Dedifferentiated amniotic fluid mesenchymal stem cell (primary cell): ENCODE data around the gene SLC6A1.

Source experiments
- DNase-seq: peaks from one replicate; pipeline ENCODE4 v3.0.0-alpha.2; 2016; ENCODE audit errors: extremely low spot score

SLC6A1 gene

DNA sequence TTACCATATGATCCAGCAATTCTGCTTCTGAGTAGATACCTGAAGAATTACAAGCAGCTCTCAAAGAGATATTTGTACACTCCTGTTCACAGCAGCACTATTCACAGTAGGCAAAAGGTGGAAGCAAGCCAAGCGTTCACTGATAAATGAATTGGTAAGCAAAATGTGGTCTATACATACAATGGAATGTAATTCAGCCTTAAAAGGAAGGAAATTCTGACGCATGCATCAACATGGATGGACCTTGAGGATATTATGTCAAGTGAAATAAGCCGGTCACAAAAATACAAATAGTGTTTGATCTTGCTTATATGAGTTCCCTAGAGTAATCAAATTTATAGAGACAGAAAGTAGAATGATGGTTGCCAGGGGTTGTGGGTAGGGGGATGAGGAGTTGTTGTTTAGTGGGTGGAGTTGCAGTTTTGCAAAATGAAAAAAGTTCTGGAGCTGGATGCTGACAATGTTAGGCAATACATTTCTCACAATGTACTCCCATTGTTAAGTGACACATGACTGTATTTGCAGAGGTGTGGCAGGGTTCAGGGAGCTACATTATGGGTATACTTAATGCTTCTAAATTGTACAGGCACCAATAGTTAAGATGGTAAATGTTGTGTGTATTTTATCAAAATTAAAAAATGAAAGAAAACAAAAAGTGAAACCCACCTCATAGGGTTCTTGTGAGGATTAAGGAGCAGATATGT lies 26.7 kb downstream of the SLC6A1 start:
- DNase-seq: no peak

GRCh38 chr3:11020764-11021163 lies 28.2 kb downstream of the SLC6A1 start:
- no peak for DNase-seq

DNA sequence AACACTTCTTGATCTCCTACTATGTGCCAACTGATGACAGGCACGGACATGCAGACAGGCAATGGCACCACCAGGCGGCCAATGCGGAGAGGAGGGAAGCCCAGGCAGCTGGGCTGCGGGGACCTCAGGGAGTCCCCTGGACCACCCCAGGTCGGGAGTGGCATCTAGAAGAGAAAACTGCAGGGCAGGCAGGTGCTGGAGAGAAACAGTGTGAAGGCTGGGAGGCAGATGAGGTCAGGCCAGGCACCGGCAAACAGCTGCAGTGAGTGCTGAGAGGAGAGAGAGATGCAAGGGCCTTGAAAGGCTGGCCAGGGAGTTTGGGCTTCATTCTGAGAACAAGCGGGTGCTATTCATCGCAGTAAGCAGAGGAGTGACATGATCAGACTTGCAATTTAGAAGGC lies 29.1 kb downstream of the SLC6A1 start:
- DNase-seq: no peak

DNA sequence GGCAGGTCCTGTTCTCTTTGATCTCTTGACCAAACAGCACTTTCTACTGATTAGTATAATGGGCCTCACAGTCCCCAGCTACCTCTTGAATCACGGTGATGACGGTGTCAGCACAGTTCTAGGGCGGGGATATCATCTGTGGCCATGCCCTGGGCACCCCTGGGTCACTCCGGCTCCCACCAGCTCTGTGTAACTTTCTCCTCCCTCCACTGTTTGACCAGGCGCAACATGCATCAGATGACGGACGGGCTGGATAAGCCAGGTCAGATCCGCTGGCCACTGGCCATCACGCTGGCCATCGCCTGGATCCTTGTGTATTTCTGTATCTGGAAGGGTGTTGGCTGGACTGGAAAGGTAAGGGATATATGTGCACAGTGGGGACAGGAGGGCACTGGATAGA lies 29.6 kb downstream of the SLC6A1 start:
- DNase-seq: no peak

- no peak for DNase-seq
Measured at GRCh38 chr3:11024181-11024580, 31.6 kb downstream of the SLC6A1 start.

DNA sequence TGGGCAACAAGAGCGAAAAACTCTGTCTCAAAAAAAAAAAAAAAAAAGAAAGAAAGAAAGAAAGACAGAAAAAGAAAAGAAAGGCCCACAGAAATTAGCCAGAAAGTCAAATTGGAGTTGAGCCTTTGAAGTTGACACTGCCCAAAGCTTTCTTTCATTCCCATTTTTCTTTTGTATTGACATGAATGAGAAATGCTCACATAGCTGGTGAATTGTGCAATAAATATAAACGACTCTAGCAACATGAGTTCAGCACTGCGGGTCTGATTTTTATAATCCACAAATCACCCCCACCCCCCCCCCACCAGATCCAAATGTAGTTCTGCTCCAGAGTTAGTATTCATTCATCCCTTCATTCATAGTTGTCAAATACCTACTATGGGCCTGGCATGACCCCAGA lies 37.4 kb downstream of the SLC6A1 start:
- no peak for DNase-seq

DNA sequence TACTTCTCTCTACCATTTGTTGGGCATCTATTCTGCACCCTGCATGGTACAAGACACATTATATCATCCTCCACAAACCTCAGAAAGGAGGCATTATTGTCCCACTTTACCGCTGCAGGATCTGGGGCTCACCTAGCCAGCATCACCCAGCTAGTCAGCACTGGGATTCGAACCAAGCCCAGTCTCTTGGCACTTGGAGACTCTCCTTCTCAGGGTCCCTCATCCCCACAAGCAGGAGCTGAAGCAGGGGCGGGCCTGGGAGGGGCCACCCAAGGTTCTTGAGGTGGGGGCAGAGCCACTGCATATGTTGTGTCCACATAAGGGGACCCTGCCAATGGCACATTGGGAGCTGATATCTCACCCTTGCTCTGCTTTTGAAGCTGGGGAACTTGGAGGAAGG lies 41.3 kb downstream of the SLC6A1 start:
- no peak for DNase-seq

DNA sequence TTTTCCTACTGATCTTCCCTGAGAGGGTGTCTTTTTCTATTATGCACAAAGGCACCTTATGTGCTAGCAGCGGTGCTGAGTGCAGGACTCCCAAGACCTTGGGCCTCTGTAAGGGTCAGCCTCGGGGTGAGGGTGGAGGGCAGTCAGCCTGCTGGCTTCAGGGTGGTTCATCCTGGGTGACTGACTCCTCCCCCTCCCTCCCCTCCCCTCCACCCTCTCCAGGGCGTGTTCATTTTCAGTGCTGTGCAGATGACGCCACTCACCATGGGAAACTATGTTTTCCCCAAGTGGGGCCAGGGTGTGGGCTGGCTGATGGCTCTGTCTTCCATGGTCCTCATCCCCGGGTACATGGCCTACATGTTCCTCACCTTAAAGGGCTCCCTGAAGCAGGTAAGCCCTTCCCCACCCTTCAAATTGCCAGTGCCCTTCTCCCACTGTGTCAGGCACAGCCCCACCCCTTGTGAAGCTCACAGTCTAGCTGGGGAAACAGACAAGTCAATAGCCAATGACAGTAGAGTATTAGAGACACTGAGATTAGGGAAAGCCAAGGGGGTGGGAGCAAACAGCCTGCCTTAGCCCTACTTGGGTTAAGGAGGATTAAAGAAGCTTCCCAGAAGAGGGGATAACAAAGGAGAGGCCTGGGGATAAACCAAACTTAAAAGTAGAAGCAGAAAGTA lies 41.9 kb downstream of the SLC6A1 start:
- DNase-seq: no peak

DNA sequence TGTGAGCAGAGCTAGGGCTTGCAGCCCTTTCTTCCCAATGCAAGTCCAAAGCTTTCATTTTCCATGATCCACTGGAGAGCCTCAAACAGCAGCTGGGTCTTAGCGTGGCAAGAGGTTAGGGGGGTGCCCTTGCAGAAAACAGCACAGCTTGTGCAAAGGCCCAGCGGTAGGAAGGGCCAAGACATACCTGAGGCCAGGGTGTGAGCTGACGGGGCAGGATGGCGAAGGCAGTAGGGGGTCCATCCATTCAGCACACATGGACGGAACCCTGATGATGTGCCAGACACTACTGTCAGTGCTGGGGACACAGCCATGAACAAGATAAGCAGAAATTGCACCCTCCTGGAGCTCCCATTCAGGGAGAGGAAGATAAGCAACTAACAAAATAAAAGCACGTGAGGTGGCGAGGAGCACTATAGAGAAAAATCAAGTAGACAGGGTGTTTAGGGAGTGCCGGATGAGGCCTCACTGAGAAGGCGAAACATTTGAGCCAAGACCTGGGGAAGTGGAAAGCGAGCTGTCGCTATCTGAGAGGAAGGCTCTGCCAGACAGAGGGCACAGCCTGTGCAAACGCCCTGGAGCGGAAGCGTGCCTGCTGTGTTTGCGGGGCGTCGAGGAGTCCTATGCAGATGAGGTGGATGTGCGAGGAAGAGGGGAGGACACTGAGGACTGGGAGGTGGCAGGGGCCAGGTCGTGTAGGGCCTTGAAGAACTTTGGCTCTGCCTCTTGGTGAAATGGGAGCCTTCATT lies 43.4 kb downstream of the SLC6A1 start:
- no peak for DNase-seq

DNA sequence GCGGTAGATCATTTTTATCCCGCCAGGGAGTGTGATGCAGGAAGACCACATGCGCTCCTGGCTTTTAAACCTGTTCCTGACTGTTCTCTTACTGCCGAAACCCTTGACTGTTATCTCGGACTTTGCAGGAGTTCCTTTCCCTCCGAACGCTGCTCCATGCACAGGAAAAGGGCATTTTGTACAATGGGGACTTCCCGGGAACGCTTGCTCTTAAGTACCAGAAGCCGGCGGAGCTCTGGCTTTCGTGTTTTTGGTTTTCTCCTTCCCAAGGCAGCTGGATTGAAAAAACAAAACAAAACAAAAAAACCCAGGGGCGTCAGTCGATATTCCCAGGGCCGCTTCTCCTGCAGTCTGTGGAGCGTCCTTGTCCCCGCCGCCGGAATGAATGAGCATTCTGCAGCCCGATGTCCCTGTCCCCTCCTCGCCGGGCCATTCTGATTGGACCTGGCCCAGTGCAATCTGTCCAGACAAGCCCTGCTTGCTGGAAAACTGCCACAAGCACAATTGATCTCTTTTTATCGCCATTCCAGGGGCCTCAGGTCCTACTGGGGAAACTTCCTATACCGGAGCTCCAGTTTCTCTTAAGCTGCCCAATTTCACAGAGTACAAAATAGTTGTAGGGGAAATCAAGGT lies 44.8 kb downstream of the SLC6A1 start:
- no peak for DNase-seq

GRCh38 chr3:11037976-11038375 lies 45.4 kb downstream of the SLC6A1 start:
- no peak for DNase-seq

- no peak for DNase-seq
Measured at GRCh38 chr3:11045536-11045935, 53.0 kb downstream of the SLC6A1 start.

- DNase-seq: no peak
Measured at GRCh38 chr3:11047500-11047899, 55.0 kb downstream of the SLC6A1 start.

GRCh38 chr3:11050666-11051323 lies 58.2 kb downstream of the SLC6A1 start:
- no peak for DNase-seq

GRCh38 chr3:11053926-11054503 lies 61.5 kb downstream of the SLC6A1 start:
- DNase-seq: no peak

DNA sequence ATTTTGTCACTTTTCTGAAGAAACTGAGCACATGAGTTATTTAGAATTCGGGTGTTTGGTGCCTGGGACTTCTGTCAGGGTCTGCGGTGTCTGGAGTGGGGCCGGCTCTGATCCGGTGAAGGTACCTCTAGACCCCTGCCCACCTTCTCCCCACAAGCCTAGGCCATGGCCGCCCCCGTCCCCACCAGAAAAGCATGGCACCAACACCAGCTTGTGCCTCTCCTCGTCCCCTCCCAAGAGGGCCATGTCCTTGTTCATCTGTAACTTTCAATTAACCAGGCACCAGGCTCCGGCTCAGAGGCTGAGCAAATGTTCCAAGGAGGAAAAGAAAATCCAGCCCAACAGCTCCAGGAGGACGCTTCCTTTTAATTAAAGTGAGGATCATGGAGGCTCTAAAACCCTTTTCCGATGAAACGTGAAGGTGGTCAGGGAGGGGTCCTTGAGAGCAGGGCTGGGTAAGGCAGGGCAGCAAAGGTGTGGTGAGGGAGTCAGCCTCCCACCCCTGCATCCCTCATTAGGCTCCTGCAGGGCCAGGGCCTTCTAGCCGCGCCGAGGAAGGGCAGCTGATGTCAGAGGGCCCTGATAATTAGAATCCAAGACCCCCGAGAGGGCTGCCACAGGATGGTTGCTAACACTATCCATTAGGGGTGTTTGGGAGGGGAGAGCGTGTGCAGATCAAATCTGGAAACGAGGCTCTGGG lies 62.3 kb downstream of the SLC6A1 start:
- no peak for DNase-seq

GRCh38 chr3:11055496-11055895 lies 62.9 kb downstream of the SLC6A1 start:
- no peak for DNase-seq

DNA sequence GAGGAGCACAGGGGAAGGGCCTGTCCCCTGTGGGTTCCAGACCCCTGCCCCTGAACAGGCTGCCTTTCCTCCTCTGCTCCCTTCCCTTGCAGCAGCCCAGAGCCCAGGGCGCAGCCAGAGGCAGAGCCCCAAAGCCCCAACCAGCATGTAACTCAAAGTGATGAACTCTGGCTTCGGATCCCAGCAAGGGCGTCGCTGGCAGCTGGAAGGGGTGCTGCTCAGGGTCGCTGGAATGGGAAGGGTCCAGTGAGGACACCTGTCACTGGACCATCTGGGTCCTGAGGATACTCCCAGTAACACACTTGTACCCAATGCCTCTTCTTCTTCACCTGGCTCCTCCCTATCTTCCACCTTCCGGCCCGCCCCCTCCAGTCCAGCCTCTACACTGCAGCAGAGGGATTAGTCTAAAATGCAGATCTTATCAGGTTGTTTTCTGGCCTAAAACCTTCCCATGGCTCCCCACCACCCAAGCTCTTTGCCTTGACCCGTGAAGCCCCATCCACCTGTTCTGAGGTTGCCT lies 64.0 kb downstream of the SLC6A1 start:
- no peak for DNase-seq

DNA sequence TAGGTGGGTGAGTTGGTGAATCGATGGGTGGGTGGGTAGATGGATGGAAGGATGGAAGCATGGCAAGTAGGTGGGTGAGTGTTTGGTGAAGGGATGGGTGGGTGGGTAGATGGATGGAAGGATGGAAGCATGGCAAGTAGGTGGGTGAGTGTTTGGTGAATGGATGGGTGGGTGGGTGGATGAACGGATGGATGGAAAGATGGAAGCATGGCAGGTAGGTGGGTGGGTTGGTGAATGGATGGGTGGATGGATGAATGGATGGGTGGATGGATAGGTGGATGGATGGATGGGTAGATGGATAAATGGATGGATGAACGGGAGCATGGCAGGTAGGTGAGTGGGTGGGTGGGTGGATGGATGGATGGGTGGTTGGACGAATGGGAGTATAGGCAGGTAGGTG lies 65.1 kb downstream of the SLC6A1 start:
- DNase-seq: no peak

DNA sequence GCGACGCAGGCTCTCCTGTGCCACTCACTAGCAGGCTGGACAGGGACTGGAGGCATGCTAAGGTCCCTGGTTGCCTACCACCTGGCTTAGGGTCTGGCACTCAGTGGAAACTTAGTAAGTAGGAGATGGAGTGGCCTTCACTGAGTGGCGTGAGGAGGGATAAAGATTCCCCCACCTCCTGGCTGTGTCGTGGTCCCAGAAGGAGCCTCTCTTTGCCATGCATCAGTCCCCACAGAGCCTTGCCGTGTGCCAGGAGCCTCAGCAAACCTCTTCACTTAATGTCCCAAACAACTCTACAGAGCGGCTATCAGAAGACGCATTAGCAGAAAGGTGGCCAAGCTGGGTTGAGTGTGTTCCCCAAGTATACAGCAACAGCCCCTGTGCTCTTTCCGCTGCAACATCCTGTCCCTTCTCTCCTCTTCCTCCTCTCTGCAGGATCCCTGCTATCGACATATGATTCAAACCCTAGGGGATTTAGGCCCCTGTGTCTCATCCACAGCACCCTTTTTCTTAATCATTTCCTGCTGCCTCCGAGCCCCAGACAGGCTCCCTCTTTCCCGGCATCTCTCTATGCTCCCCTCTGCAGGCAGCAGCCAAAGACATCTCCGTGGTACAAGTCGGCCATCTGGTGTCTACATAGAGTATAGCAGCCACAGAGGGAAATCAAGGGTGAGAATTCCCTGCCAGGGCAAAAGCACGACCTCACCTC lies 66.7 kb downstream of the SLC6A1 start:
- DNase-seq: peak; percentile 74
